Natural killer cell (primary cell): ENCODE data around the gene GTF2F1. TPM values are rescaled to one million over a fixed set of nuclear protein-coding genes. Genes with fewer than 3 reads are reported as not detected.

Experiments used
- ATAC-seq, 3 donors: fragments of 150-1000 bp in 2 of 3; fragments of 200-7000 bp in 1 of 3; cut with Tn5 transposase; 1 replicate in 1 of 3; 2 replicates in 2 of 3; pipeline ENCODE4 v1.10.0; 2021; ENCODE audit warnings: mild to moderate bottlenecking in 2 of 3, moderate library complexity in 2 of 3
- DNase-seq, 2 donors: peaks; one replicate each; pipeline versions ENCODE4 v3.0.0 to v3.0.0-alpha.2; 2013 to 2021; ENCODE audit warnings: mixed read lengths in 1 of 2
- H3K27ac ChIP-seq: one replicate; pipeline ENCODE4 v1.5.1; 2013; ENCODE audit warnings: mild to moderate bottlenecking, low read length
- H3K27me3 ChIP-seq: one replicate; pipeline ENCODE4 v1.6.1; 2013; ENCODE audit warnings: low read length; ENCODE audit not compliant: control insufficient read depth, insufficient read depth
- H3K36me3 ChIP-seq: one replicate; pipeline ENCODE4 v1.6.1; 2013; ENCODE audit warnings: low read length; ENCODE audit not compliant: control insufficient read depth, insufficient read depth
- H3K4me1 ChIP-seq: one replicate; pipeline ENCODE4 v1.6.1; 2013; ENCODE audit warnings: low read length; ENCODE audit not compliant: control insufficient read depth, insufficient read depth
- H3K4me3 ChIP-seq: one replicate; pipeline ENCODE4 v1.5.1; 2013; ENCODE audit warnings: low read length
- H3K9me3 ChIP-seq: one replicate; pipeline ENCODE4 v1.6.1; 2013; ENCODE audit warnings: low read length; ENCODE audit not compliant: control insufficient read depth, insufficient read depth
- H3K27ac Mint-ChIP-seq, 2 donors: one replicate each; pipeline ENCODE4 v1.8.0; 2022; ENCODE audit warnings: mild to moderate bottlenecking in 2 of 2, mixed read lengths in 2 of 2, moderate library complexity in 1 of 2
- H3K27me3 Mint-ChIP-seq, 2 donors: one replicate each; pipeline ENCODE4 v1.8.0; 2022; ENCODE audit warnings: low read depth in 2 of 2, mixed read lengths in 2 of 2
- H3K36me3 Mint-ChIP-seq: one replicate; pipeline ENCODE4 v1.8.0; 2022; ENCODE audit warnings: mixed read lengths
- H3K4me1 Mint-ChIP-seq, 2 donors: one replicate each; pipeline ENCODE4 v1.8.0; 2022; ENCODE audit warnings: mixed read lengths in 2 of 2
- H3K4me3 Mint-ChIP-seq: one replicate; pipeline ENCODE4 v1.8.0; 2022; ENCODE audit warnings: mild to moderate bottlenecking, moderate library complexity, mixed read lengths
- H3K9me3 Mint-ChIP-seq, 2 donors: one replicate each; pipeline ENCODE4 v1.8.0; 2022; ENCODE audit warnings: mixed read lengths in 2 of 2
- WGBS: methylation state at CpG from one replicate; pipeline ENCODE4 v1.1.7; 2013; ENCODE audit warnings: missing lambda C conversion rate; ENCODE audit not compliant: insufficient coverage; 5-methylcytosine and 5-hydroxymethylcytosine counted together
- intact Hi-C: fragments of 100-400 bp; cut with micrococcal nuclease; formaldehyde crosslinking; loops from one replicate; pipeline ENCODE4 v1.14.2; 2022
- total RNA-seq, 4 donors: library from RNA; stranded (reverse); fragments of 120-200 nt in 1 of 4; gene quantifications; one replicate each; pipeline versions ENCODE4 v1.2.3 to v1.2.4, GENCODE V29; 2013 to 2022
- TF ChIP-seq, protein P1 (sequence below): fragments of 200-600 bp; IDR thresholded peaks from one replicate; pipeline ENCODE4 v1.8.0; 2022; ENCODE audit warnings: antibody characterized with exemption

The GTF2F1 gene
- total RNA-seq, 3 donors from 2014 or later (not counting 1 experiment from before 2014, with no cell fraction given), result 56.6 to 63.9 (median 63.9) TPM

DNA sequence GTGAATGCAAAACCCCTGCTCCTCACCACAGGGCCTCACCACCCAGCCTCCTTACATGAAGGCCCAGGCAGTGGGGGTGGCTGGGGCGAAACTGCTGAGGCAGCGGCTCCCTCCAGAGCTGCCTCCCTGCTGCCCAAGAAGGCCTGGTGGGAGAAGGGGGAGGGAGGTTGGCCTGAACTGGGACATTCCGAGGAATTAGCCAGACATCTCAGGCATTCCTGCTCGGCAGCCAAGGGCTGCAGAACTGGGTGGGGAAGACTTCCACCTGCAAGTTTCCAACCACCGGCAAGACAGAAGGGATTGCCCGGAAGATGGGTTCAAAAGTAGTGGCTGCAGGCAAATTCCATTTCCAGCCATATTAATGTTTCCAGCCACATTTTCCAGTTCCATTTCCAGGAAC lies 14.9 kb downstream of the GTF2F1 start:
- Histone ChIP-seq H3K9me3 (no peaks in the 10 kb centered on the region), H3K27me3 (no peaks in the 10 kb centered on the region), H3K4me1 (peaks cover 9% of the 10 kb centered on the region), H3K36me3 (peaks cover 31% of the 10 kb centered on the region), H3K27ac (no peak overlapping the region), H3K4me3 (no peak overlapping the region)
- Mint-ChIP-seq H3K4me1 (peaks cover 0 to 8% of the 10 kb centered on the region in 2 donors), H3K27me3 (no peaks in the 10 kb centered on the region), H3K9me3 (no peaks in the 10 kb centered on the region), H3K36me3 (no peaks in the 10 kb centered on the region), H3K27ac (no peak overlapping the region), H3K4me3 (no peak overlapping the region)
- intact Hi-C loops, result no loop called here
- ATAC-seq, result no peak
- WGBS, result 96% methylated on average over 6 of the region's 6 CpGs
- DNase-seq, result no peak
- TF ChIP-seq, protein P1, sequence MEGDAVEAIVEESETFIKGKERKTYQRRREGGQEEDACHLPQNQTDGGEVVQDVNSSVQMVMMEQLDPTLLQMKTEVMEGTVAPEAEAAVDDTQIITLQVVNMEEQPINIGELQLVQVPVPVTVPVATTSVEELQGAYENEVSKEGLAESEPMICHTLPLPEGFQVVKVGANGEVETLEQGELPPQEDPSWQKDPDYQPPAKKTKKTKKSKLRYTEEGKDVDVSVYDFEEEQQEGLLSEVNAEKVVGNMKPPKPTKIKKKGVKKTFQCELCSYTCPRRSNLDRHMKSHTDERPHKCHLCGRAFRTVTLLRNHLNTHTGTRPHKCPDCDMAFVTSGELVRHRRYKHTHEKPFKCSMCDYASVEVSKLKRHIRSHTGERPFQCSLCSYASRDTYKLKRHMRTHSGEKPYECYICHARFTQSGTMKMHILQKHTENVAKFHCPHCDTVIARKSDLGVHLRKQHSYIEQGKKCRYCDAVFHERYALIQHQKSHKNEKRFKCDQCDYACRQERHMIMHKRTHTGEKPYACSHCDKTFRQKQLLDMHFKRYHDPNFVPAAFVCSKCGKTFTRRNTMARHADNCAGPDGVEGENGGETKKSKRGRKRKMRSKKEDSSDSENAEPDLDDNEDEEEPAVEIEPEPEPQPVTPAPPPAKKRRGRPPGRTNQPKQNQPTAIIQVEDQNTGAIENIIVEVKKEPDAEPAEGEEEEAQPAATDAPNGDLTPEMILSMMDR, result no peak

DNA sequence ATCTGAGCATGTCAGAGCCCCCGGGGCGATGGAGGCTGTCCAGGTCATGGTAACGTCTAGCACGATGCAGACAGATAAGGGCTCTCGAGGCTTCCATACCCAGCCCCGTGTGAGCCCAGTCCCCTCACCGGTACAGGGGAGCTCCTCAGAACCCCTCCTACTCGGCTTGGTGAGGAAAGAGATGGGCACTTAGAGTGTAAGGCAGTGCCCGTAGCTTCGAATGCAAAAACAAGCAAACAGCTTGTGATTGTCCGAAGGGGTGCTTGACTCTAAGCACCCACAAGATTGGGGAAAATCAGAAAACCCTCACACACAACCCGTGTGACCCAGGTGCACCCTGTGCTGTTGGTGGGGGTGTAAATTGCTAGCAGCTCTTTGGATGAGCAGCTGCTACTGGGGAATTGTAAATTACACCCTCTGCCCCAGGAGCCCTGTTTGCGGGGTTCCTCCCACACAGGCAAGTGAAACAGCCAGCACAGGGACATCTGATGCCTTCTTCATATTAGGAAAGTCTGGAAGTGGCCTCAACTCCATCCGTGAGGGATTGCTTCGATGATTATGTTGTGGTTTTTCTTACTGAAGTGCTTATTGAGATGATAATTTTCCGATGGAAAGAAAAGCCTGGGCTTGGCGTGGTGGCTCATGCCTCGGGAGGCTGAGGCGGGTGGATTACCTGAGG lies 16.3 kb downstream of the GTF2F1 start:
- TF ChIP-seq, protein P1, result no peak
- Mint-ChIP-seq H3K4me1 (peaks cover 6 to 16% of the 10 kb centered on the region in 2 donors), H3K36me3 (no peaks in the 10 kb centered on the region), H3K27me3 (no peaks in the 10 kb centered on the region), H3K9me3 (no peaks in the 10 kb centered on the region), H3K4me3 (no peak overlapping the region), H3K27ac (no peak overlapping the region)
- H3K4me1 ChIP-seq, result peaks cover 15% of the 10 kb centered on the region
- H3K9me3 ChIP-seq, result no peaks in the 10 kb centered on the region
- no peak overlapping the region for H3K27ac ChIP-seq
- no peaks in the 10 kb centered on the region for H3K27me3 ChIP-seq
- intact Hi-C loops, result no loop called here
- WGBS, result 94% methylated on average over 18 of the region's 19 CpGs
- no peak overlapping the region for H3K4me3 ChIP-seq
- DNase-seq, result no peak
- peaks cover 21% of the 10 kb centered on the region for H3K36me3 ChIP-seq
- no peak for ATAC-seq

DNA sequence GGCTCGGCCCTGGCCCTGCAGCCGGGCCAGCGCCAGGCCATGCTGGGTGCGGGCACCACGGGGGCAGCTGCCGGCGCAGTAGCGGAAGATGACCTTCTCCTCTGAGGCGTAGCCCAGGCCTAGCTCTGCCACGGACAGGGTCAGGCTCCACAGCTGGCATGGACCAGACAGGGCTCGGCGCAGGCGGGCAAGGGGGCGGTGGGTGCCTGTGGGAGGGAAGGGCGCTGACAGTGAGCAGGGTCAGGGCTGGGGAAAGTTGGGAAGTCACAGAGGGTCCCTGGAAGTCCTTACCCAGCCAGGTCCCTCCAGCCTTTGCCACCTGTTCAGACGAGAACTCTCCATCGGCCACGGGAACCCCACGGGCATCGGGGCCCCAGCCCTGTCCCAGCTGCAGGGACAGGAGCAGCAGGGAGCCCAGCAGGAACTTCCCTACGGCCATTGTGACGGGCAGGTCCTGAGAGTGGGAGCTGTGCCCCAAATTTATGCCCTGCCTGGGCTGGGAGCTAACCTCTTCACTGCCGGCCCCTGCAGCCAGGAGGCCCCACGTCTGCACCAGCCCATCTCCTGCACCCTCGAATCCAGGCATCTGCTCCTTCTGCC lies 17.5 kb downstream of the GTF2F1 start, which contains the start of gene PSPN:
Gene PSPN, minus strand, starts transcription at position 523 of the 600 bp plus-strand sequence. Its CDS starts 84 bp downstream, at position 439.
- H3K27ac Mint-ChIP-seq, result no peak within 1 kb of the TSS

More for the DNA sequence above, 17.5 kb downstream of the GTF2F1 start, which contains the start of gene PSPN:
- no peak within 1 kb of the TSS for H3K4me3 Mint-ChIP-seq
- Histone ChIP-seq H3K27ac (no peak within 1 kb of the TSS), H3K4me3 (no peak within 1 kb of the TSS), H3K36me3 (peaks cover 10% of the 10 kb centered on the region), H3K9me3 (no peaks in the 10 kb centered on the region), H3K27me3 (no peaks in the 10 kb centered on the region), H3K4me1 (peaks cover 15% of the 10 kb centered on the region)
- H3K27me3 Mint-ChIP-seq, result no peaks in the 10 kb centered on the region
- TF ChIP-seq, protein P1, result no peak
- no peak for DNase-seq
- no peaks in the 10 kb centered on the region for H3K36me3 Mint-ChIP-seq
- peaks cover 6 to 16% of the 10 kb centered on the region in 2 donors for H3K4me1 Mint-ChIP-seq
- ATAC-seq, result no peak
- H3K9me3 Mint-ChIP-seq, result no peaks in the 10 kb centered on the region
- 95% methylated on average over 25 of the region's 25 CpGs for WGBS
- intact Hi-C loops, result no loop called here
